ENCODE measurements around the gene CRELD1. TPM values are rescaled to one million over a fixed set of nuclear protein-coding genes. Genes with fewer than 3 reads are reported as not detected.

The CRELD1 gene
- total RNA-seq, 1 experiment from 2014 or later, result 18.7 TPM

- TF ChIP-seq, protein P1, sequence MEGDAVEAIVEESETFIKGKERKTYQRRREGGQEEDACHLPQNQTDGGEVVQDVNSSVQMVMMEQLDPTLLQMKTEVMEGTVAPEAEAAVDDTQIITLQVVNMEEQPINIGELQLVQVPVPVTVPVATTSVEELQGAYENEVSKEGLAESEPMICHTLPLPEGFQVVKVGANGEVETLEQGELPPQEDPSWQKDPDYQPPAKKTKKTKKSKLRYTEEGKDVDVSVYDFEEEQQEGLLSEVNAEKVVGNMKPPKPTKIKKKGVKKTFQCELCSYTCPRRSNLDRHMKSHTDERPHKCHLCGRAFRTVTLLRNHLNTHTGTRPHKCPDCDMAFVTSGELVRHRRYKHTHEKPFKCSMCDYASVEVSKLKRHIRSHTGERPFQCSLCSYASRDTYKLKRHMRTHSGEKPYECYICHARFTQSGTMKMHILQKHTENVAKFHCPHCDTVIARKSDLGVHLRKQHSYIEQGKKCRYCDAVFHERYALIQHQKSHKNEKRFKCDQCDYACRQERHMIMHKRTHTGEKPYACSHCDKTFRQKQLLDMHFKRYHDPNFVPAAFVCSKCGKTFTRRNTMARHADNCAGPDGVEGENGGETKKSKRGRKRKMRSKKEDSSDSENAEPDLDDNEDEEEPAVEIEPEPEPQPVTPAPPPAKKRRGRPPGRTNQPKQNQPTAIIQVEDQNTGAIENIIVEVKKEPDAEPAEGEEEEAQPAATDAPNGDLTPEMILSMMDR (IDR thresholded peaks at IDR 0.05 in 2 of 3, conservative IDR thresholded peaks at IDR 0.05 in 1 of 3; ENCODE audit: borderline replicate concordance in 1 of 3, insufficient read depth in 1 of 3, low read depth in 2 of 3, low read length in 2 of 3), result peak; percentile 64 to 76 (median 71)
- TF ChIP-seq FOSL1 (IDR thresholded peaks at IDR 0.05; ENCODE audit: low read depth) (no peak), CBX3 (IDR thresholded peaks at IDR 0.05; ENCODE audit: low read depth) (no peak), ZBTB33 (IDR thresholded peaks at IDR 0.05; ENCODE audit: extremely low read depth, insufficient replicate concordance, low read length) (no peak), SIN3A (IDR thresholded peaks at IDR 0.05; ENCODE audit: low read depth) (no peak), TCF7L2 (IDR thresholded peaks at IDR 0.05; ENCODE audit: borderline replicate concordance, extremely low read depth, insufficient read depth, insufficient read length) (peak; percentile 8), ELF1 (IDR thresholded peaks at IDR 0.05; ENCODE audit: borderline replicate concordance, low read depth) (no peak), EZH2 (IDR thresholded peaks at IDR 0.05) (no peak), JUND (IDR thresholded peaks at IDR 0.05) (no peak), SP1 (IDR thresholded peaks at IDR 0.05; ENCODE audit: low read depth) (no peak), ATF3 (IDR thresholded peaks at IDR 0.05) (no peak; the same call in 1 of the 2 replicates), CEBPB (IDR thresholded peaks at IDR 0.05; ENCODE audit: low read depth) (no peak)
These were observed 632 bp upstream of the CRELD1 start (continued) for GRCh38 chr3:9932843-9933560.

Measured in HCT116 (cell line).